ENCODE data around the gene LSR.
"Not testable (repeated sequence)": the region's sequence is repeated elsewhere in the genome, so short reads cannot be mapped to it uniquely, and the experiment has no call there.

Gene LSR

DNA sequence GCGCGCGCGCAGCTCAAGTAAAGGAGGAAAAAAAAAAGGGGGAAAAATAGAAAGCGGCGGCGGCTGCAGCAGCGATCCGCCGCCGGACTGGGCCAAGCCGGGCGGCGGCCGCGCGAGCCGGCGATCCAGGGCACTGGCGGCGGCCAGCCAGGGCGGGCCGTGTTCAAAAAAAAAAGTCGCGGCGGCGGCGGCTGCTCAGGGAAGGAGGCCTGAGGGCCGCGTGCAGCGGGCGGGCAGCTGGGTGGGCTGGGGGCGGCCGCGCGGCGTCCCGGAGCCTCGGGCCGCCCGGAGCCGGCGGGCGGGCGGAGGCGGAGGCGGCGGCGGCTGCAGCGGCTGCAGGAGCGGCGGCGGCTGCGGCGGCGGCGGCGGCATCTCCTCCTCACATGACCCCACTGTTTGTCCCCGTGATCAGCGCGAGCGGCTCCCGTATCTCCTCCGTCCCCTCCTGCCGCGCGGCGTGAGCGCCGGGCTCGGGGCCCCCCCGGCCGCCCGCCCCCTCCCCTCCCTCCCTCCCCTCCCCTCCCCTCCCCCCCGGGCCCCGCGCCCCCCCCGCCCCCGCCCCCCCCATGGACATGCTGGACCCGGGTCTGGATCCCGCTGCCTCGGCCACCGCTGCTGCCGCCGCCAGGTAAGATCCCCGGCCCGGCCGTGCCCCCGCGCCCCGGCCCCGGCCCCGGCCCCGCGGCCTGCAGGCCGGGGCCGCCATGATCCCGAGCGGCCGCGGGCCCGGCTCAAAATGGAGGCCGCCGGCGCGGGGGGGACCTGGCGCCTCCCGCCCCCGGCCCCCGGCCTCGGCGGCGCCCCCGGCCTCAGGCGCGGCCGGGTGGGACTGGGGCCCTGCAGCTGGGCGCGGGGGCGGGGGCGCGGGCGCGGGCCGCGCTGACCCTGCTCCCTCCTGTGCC is 20.0 kb downstream of the LSR start, which contains the start of gene USF2:
Gene USF2, plus strand, starts transcription at position 427 of the 902 bp plus-strand sequence. Its CDS starts 140 bp downstream, at position 567.
- peak; percentile 41 for DNase-seq

DNA sequence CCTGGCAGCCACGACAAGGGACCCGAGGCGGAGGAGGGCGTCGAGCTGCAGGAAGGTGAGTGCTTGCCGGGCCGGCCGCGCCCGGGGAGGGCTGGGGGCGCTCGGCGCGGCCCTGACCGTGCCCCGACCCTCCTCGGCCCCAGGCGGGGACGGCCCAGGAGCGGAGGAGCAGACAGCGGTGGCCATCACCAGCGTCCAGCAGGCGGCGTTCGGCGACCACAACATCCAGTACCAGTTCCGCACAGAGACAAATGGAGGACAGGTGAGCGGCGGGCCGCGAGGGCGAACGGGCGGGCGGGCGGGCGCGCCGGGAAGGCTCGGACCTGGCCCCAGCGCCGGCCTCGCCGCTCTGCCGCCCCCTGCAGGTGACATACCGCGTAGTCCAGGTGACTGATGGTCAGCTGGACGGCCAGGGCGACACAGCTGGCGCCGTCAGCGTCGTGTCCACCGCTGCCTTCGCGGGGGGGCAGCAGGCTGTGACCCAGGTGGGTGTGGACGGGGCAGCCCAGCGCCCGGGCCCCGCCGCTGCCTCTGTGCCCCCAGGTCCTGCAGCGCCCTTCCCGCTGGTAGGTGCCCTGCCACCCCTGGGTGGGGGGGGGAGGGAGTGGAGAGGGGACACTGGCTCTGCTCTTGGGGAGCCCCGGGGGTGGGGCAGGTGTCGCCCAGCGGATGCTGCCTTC is 20.8 kb downstream of the LSR start:
- DNase-seq: peak; percentile 81

DNA sequence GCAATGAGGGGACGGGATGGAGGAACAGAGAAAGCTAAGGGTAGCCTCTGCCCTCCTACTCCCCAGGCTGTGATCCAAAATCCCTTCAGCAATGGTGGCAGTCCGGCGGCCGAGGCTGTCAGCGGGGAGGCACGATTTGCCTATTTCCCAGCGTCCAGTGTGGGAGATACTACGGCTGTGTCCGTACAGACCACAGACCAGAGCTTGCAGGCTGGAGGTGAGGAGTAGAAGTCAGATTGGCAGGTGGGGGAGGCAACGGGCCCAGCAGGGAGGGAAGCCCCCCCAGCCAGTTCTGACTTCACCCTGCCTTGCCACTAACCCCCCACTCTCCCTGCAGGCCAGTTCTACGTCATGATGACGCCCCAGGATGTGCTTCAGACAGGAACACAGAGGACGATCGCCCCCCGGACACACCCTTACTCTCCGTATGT is 21.6 kb downstream of the LSR start:
- DNase-seq: no peak

- DNase-seq: no peak
Measured at GRCh38 chr19:35271546-35271945, 22.7 kb downstream of the LSR start.

DNA sequence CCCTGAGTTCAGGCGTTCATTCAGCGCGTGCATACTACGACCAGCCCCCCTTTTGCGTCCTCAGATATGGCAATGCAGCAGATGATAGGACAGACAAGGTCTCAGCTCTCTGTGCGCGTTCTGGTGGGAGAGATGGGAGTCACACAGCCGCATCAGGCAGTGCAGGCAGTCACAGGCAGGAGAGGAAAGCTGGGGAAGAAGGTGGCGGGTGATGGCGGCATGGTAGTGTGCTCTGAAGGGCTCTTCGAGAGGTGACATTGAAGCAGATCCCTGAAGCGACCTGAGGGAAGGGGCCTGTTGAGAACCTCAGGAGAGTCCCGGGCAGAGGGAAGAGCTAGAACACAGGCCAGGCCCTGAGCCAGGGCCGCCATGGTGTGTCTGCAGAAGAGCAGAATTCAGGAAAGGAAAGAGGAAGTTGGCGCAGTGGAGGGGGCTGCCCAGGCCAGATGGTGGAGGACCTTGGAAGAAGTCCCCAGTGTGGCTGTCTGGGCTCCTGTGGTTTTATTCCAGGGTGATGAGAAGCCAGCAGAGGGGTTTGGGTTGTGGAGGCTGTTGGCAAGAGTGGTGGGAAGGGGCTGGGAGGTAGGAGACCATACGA is 23.4 kb downstream of the LSR start:
- DNase-seq: no peak

DNA sequence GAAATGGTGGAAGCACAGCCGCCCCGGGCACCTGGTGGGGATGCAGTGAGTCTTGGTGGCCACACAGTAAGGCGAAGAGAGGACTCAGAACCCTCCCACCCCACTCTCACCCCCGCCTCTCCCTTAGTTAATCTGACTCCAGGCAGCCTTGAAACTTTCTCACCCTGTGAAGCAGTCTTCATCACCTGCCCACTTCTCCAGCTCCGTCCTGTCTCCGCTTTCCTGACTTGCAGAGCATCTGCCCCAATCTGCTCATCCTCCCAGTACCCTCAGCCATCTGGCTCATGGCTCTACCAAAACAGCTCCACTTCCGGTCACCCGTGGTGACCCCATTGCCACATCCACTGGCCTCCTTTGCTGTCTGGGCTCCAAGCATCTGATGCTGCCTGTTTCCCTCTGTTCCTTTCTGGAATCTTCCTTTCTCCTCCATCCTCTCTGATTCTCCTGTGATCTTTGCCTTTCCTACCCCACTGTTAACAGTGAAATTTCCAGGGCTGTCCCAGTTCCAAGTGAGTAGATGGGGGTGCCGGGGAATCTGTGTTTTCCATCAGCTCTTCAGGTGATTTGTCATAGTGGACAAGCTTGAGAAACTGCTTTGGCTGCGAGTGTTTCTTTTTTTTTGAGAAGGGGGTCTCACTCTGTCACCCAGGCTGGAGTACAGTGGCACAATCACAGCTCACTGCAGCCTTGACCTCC is 24.3 kb downstream of the LSR start:
- DNase-seq: no peak

DNA sequence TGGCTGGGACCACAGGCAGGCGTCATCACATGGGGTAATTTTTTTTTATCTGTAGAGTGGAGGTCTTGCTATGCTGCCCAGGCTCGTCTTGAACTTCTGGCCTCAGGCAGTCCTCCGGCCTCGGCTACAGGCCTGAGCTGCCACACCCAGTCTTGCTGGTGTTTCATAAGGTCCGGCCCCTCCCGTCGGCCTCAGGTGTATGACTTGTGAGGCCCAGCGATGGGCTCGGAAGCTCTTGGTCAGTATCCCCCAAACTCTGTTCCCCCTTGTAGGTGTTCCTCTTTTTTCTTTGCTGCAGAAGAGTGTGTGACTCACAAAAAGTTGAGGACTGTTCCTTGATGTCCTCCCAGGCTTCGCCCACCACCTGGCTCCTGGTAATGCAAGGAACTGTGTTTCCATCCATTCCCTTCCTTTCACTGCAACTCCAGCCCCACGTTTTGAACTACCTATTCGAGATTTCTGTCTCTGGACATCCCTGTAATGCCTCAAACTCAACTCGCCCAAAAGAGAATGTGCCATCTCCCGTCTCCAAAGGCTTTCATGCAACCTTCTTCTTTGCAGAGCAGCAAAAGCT is 25.0 kb downstream of the LSR start:
- DNase-seq: no peak

DNA sequence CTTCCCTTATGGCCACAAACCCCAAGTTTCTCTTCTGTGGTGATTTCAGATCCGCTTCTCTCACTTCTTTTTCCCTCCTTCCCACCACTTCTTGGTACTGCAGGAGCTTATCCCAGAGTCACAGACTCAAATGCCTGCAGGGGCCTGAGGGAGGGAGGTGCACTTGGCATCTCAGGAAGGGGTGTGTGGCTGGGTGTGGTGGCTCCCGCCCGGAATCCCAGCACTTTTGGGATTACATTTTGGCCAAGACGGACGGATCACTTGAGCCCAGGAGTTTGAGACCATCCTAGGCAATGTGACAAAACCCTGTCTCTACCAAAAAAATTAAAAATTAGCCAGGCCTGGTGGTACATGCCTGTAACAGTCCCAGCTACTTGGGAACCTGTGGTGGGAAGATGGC is 25.5 kb downstream of the LSR start:
- no peak for DNase-seq

DNA sequence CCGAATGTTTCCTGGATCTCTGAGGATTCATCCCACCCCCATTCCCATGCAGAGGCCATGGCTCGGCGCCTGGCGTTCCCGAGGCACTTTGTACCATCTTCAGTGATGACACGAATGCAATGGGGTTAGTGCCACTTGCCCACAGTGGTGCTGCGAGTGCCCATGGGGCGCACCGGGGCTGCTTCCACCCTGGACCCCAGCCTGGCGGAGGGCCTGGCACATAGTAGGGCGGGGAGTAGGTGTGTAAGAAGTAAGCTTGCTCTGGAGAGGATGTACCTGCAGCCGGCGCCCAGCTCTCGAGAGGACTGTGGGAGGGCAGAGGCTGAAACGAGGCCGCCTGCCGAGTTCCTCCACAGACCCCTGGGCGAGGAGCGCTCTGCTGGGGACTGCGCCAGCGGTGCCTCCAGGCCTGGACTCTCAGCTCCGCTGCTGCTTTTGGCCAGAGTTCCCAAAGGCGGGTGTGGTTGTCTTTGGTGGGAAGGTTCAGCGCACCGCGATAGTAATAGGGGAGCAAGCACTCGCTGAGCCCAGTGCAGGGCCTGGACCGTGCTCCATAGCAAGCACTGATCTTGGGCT is 28.0 kb downstream of the LSR start:
- no peak for DNase-seq

GRCh38 chr19:35278578-35279284 is 29.9 kb downstream of the LSR start:
- no peak for DNase-seq

DNA sequence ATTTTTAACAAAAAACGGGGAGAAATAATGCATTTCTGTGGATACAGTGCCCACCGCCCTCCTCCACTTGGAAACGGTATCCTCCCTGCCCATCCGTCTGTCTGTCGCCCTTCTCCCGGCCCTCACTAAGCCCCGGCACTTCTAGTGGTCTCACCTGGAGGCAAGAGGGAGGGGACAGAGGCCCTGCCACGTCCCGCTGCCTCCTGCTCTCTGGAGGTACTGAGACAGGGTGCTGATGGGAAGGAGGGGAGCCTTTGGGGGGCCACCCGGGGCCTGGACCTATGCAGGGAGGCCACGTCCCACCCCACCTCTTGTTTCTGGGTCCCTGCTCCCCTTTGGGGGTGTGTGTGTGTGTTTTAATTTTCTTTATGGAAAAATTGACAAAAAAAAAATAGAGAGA is 30.6 kb downstream of the LSR start:
- no peak for DNase-seq

GRCh38 chr19:35279985-35280821 is 31.4 kb downstream of the LSR start:
- DNase-seq: no peak

DNA sequence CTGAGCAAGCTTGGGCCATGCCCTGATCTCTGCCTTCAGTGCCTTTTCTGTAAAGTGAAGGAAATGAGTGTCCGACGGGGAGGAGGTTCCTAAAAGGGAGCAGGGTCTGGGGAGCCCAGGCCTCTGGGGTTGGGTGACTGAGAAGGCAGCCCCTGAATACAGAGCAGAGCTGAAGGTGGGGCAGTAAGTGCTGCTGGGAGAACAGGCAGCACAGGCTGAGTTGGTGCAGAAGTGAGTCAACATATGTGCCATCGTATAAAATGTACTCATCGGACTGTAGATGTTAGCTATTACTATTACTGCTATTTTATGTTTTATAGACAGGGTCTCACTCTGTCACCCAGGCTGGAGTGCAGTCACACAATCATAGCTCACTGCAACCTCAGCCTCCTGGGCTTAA is 32.5 kb downstream of the LSR start:
- no peak for DNase-seq

GRCh38 chr19:35284153-35285094 is 35.6 kb downstream of the LSR start:
- DNase-seq: no peak

- DNase-seq: no peak
Measured at GRCh38 chr19:35285095-35285449, 36.3 kb downstream of the LSR start.

DNA sequence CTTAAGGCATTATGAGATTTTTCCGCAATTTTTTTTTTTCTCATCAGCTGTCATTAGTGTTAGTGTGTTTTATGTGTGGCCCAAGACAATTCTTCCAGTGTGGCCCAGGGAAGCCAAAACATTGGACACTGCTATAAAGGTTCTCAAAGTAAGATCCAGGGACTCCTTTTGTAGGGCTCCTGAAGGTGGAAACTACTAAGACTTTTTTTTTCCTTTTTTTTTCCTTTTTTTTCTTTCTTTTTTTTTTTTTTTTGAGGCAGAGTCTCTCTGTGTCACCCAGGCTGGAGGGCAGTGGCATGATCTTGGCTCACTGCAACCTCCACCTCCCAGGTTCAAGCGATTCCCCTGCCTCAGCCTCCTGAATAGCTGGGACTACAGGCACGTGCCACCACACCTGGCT is 36.7 kb downstream of the LSR start:
- not testable (repeated sequence) for DNase-seq

DNA sequence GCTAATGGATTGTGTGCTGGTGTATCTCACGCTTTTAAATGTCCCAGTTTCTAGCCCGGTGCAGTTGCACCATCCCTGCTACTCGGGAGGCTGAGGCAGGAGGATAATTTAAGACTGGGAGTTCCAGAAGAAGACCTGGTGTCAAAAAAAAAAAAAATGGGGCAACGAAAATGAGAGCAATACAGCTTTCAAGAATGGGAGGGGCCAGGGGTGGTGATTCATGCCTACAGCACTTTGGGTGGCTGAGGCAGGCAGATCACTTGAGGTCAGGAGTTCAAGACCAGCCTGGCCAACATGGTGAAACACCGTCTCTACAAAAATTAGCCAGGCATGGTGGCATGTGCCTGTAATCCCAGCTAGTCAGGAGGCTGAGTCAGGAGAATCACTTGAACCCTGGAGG is 37.3 kb downstream of the LSR start:
- DNase-seq: not testable (repeated sequence)

- no peak for DNase-seq
Measured at GRCh38 chr19:35287713-35288112, 38.9 kb downstream of the LSR start.

DNA sequence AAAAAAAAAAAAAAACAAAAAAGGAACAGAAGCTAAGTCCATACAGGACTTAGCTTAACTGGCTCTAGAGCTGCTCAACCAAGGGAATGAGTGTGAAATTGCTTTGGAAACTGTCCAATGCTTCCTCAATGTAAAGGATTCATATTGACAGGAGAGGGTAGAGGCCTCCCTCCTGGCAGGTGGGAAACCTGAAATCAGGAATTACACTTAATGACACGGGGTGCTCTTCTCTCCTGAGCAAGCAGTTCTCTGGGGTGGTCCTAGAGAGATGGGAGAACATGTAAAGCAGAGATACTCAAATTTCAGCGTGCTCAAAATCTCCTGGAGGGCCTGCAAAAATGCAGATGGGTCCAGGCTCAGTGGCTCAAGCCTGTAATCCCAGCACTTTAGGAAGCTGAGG is 39.5 kb downstream of the LSR start:
- no peak for DNase-seq

GRCh38 chr19:35288906-35289305 is 40.1 kb downstream of the LSR start:
- no peak for DNase-seq

Data from T1000 (cell line).